GM13976 (cell line): ENCODE results near the gene C9orf78.
A peak's percentile ranks its signal among the peaks of the same experiment; 100 is the strongest.

Source experiments
- DNase-seq: peaks from one replicate; pipeline ENCODE4 v3.0.0; 2012; ENCODE audit warnings: low spot score
- CTCF ChIP-seq: IDR thresholded peaks from 2 replicates; pipeline ENCODE4 v1.5.1; 2012; ENCODE audit warnings: borderline replicate concordance, mild to moderate bottlenecking; ENCODE audit not compliant: insufficient read depth; ENCODE audit errors: extremely low read depth, missing control alignments, control extremely low read depth
- in situ Hi-C: fragments of 300-500 bp; cut with MboI; formaldehyde crosslinking; loops from one replicate; pipeline ENCODE4 v1.12.0; 2022; ENCODE audit warnings: low sequenced_read_pairs, mixed read lengths, inconsistent platforms; ENCODE audit not compliant: unreplicated experiment

Gene C9orf78

GRCh38 chr9:129783516-129784361 lies 51.3 kb downstream of the C9orf78 start:
- in situ Hi-C loops = loop anchor here (5.0 to 25.0 kb wide), 3 partner anchors 46 to 646 kb away; partner anchors contain the start of gene ASB6
- peak; percentile 87 for TF ChIP-seq CTCF
- DNase-seq = peak; percentile 88

GRCh38 chr9:129781981-129782380 lies 53.1 kb downstream of the C9orf78 start:
- no peak for TF ChIP-seq CTCF
- in situ Hi-C loops = loop anchor here (5.0 to 25.0 kb wide), 3 partner anchors 45 to 645 kb away; partner anchors contain the start of gene ASB6
- no peak for DNase-seq

- no peak for TF ChIP-seq CTCF
- DNase-seq = no peak
- in situ Hi-C loops = loop anchor here (5.0 to 25.0 kb wide), 3 partner anchors 44 to 644 kb away; partner anchors contain the start of gene ASB6
Measured at GRCh38 chr9:129781131-129781530, 53.9 kb downstream of the C9orf78 start.

- no peak for DNase-seq
- in situ Hi-C loops = loop anchor here (5.0 to 25.0 kb wide), 3 partner anchors 42 to 642 kb away; partner anchors contain the start of gene ASB6
- no peak for TF ChIP-seq CTCF
Measured at GRCh38 chr9:129779560-129780190, 55.4 kb downstream of the C9orf78 start.

GRCh38 chr9:129778469-129778868 lies 56.6 kb downstream of the C9orf78 start:
- in situ Hi-C loops = loop anchor here (25.0 kb wide), 1 partner anchor 641 kb away; no protein-coding TSS in a partner anchor
- no peak for TF ChIP-seq CTCF
- DNase-seq = no peak

- no peak for TF ChIP-seq CTCF
- DNase-seq = no peak
- in situ Hi-C loops = loop anchor here (25.0 kb wide), 1 partner anchor 640 kb away; no protein-coding TSS in a partner anchor
Measured at GRCh38 chr9:129777769-129778130, 57.3 kb downstream of the C9orf78 start.
